Bronchus fibroblast of lung (primary cell): Measurements from ENCODE around the gene ATP10A. TPM values are rescaled to one million over a fixed set of nuclear protein-coding genes. Genes with fewer than 3 reads are reported as not detected.

Source experiments
- total RNA-seq: library from RNA; depleted of rRNA; stranded (reverse); fragments of >200 nt; gene quantifications from 2 replicates; pipeline ENCODE4 v1.2.3, GENCODE V29; 2015

ATP10A gene
- total RNA-seq: 1.5 and 1.8 TPM in 2 replicates

GRCh38 chr15:25863111-25863967 is at the start of gene ATP10A:
TSS of gene ATP10A (minus strand) at chr15:25863327. CDS start at chr15:25863096, 231 bp downstream.

